ENCODE data around the gene CAMK2N1. TPM values are rescaled to one million over a fixed set of nuclear protein-coding genes. Genes with fewer than 3 reads are reported as not detected.

The CAMK2N1 gene
- total RNA-seq, 2 donors from 2014 or later: 7.3 to 15.9 TPM

DNA sequence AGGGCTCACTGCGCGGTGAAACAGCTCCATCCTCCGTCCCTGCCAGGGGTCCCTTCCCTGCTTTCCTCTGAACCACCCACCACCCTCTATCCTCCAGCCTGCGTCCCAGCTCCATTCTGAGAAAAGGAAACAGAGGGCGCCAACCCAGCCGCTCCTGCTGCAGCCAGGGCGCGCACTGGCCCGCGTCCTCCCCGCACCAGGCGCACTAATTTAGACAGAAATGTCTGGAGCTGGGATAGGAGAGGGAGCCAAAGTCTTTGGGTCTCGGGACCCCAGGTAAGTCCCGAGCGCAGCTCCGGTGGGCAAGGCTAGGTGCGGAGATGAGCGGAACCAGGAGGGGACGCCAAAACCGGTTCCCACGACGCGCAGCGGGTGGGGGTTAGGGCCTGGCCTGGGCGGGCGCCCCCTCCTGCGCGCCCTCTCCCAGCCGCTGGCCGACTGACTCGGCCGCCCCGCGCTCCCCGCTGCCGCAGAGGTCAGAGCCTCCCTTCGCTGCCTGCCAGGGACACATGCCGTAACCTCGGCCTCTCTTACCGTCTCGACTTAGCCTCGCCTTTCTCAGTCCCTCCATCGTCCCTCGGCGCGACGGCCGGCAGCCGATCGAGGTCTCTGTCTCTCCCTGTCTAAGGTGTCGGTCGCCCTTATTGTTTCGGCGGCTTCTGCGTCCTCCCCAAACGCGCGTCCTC lies 2.0 kb downstream of the CAMK2N1 start:
- no peak for ATAC-seq (ENCODE audit: insufficient number of reproducible peaks, low FRiP score, low read depth)

GRCh38 chr1:20483098-20483832 lies 2.7 kb downstream of the CAMK2N1 start:
- DNase-seq (ENCODE audit: low spot score): no peak
- no peaks in the 10 kb centered on the region for H3K9me3 ChIP-seq
- ATAC-seq (ENCODE audit: insufficient number of reproducible peaks, low FRiP score, low read depth): no peak
- H3K4me1 ChIP-seq (ENCODE audit: control insufficient read depth in 1 of 2, low read depth in 2 of 2): peaks cover 12 to 23% of the 10 kb centered on the region in 2 donors
- H3K27ac ChIP-seq: no peak overlapping the region
- peak overlapping the region; percentile 76 for H3K4me3 ChIP-seq
- H3K27me3 ChIP-seq (replicated peaks; ENCODE audit: insufficient read depth): no peaks in the 10 kb centered on the region
- TF ChIP-seq CTCF (IDR thresholded peaks at IDR 0.05): no peak
- no peaks in the 10 kb centered on the region for H3K36me3 ChIP-seq

More for the DNA sequence above, 2.0 kb downstream of the CAMK2N1 start:
- DNase-seq (ENCODE audit: low spot score): no peak
- Histone ChIP-seq H3K9me3 (no peaks in the 10 kb centered on the region), H3K36me3 (no peaks in the 10 kb centered on the region), H3K4me3 (peak overlapping the region; percentile 76), H3K4me1 (ENCODE audit: control insufficient read depth in 1 of 2, low read depth in 2 of 2) (peaks cover 12 to 23% of the 10 kb centered on the region in 2 donors), H3K27me3 (replicated peaks; ENCODE audit: insufficient read depth) (no peaks in the 10 kb centered on the region), H3K27ac (no peak overlapping the region)
- TF ChIP-seq CTCF (IDR thresholded peaks at IDR 0.05): no peak

DNA sequence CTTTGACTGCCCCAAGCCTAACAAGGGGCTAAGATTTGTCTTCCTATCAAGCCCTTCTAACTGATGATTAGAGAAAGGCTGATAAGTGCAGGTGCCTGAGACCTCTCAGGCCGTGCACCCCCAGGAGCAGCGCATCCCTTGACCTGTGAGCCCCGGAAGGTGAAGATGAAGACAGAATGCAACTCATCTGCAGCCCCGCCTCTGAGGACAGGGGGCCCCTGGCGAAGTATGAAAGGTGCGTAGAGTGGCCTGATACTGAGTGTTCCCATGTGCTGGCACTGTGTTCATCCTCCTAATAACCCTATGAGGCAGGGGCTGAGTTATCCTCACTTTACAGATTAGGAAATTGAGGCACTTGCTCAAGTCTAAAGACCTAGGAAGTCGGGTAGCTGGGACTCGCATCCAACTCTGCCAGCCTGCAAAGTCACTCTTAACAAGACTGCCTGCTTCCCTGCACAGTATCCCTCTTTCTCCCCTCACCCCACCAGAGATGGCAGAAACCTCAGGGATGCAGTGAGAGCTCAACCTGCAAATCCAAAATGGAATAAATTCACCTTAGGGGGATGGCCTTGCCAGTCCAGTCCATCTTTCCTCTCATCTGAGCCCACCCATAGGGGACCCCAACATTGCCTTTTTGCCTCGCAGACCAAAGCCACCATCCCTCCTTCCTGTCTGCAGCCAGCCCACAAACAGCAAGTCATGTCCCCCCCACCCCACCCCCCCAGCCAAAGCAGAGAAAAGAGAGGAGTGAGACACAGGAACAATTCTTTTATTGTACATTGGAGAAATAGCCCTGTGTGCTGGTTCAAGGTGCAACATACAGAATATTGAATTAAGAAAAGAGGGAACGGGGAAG lies 4.1 kb downstream of the CAMK2N1 start:
- ATAC-seq (ENCODE audit: insufficient number of reproducible peaks, low FRiP score, low read depth): no peak
- H3K27me3 ChIP-seq (replicated peaks; ENCODE audit: insufficient read depth): no peaks in the 10 kb centered on the region
- TF ChIP-seq CTCF (IDR thresholded peaks at IDR 0.05): no peak

DNA sequence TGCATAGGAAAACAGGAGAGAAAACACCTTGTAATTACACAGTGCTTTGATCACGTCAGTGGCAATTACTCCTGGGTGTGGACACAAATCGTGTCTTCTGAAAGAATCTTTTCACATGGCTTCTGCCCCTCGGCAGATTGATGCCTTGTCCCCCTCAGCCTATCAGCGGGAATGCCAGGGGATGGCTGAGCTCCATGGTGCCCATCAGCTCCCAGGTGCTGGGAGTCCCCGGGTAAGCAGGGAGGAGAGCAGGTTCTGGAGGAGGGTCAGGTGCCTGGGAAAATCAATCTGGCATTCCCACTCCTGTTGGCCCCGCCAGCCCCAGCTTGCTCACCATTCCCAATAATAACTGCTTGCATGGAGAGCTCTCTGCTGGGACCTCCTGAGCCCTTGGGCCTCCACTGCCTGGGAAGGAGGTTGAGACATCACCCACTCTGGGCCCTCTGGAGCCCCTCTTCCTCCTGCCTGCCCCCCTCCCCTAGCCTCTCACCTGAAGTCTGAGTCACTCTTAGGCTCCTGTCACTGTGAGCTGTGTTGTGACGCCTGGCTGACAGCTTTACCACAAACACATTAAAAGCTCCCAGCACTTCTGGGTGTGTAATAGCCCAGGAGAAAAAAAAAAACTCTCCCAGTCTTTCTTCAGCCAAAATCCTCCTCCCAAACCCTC lies 4.9 kb downstream of the CAMK2N1 start:
- H3K4me3 ChIP-seq: no peak overlapping the region
- ATAC-seq (ENCODE audit: insufficient number of reproducible peaks, low FRiP score, low read depth): no peak
- no peak for TF ChIP-seq CTCF (IDR thresholded peaks at IDR 0.05)
- no peak overlapping the region for H3K27ac ChIP-seq
- H3K9me3 ChIP-seq: no peaks in the 10 kb centered on the region
- peaks cover 4% of the 10 kb centered on the region for H3K27me3 ChIP-seq (replicated peaks; ENCODE audit: insufficient read depth)
- DNase-seq (ENCODE audit: low spot score): no peak
- peaks cover 12 to 17% of the 10 kb centered on the region in 2 donors for H3K4me1 ChIP-seq (ENCODE audit: control insufficient read depth in 1 of 2, low read depth in 2 of 2)
- no peaks in the 10 kb centered on the region for H3K36me3 ChIP-seq

More for the DNA sequence above, 4.1 kb downstream of the CAMK2N1 start:
- no peaks in the 10 kb centered on the region for H3K36me3 ChIP-seq
- H3K27ac ChIP-seq: no peak overlapping the region
- H3K9me3 ChIP-seq: no peaks in the 10 kb centered on the region
- no peak overlapping the region for H3K4me3 ChIP-seq
- no peak for DNase-seq (ENCODE audit: low spot score)
- H3K4me1 ChIP-seq (ENCODE audit: control insufficient read depth in 1 of 2, low read depth in 2 of 2): peaks cover 12 to 20% of the 10 kb centered on the region in 2 donors
